ENCODE data around the gene UFSP2. TPM values are rescaled to one million over a fixed set of nuclear protein-coding genes. Genes with fewer than 3 reads are reported as not detected.

The UFSP2 gene
- polyA plus RNA-seq, 1 donor (not counting 4 experiments of a cell fraction or from before 2014, with no cell fraction given) = 41.7 TPM

DNA sequence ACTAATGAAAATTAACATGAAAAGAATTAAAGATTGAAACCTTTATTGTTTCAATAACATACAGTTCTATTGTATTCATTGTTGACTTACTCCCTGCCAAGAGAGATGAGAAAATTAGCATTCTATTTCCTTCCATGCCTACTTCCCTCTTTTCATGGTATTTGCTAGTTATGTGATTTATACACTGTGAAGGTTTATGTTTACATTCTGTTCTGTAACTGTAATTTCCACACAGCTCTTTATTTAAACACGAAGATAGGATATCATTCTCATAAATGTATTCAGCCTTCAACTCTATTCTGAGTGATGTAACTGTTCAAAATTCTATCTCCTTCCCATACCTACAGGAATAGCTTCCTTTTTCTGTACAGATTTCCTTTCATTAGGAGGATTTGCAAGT lies 39.1 kb upstream of the UFSP2 start:
- Histone ChIP-seq H4K20me1 (ENCODE audit: control insufficient read depth, extremely low read depth, insufficient read depth, low read length) (no peaks in the 10 kb centered on the region), H3K4me3 (ENCODE audit: control insufficient read depth in 2 of 3, extremely low read depth in 1 of 3, insufficient read depth in 2 of 3, low read depth in 1 of 3, low read length in 3 of 3) (no peak overlapping the region), H2AFZ (ENCODE audit: control insufficient read depth, low read length) (no peak overlapping the region), H3K4me1 (ENCODE audit: control insufficient read depth, extremely low read depth, insufficient read depth, low read length) (no peaks in the 10 kb centered on the region), H3K9ac (ENCODE audit: control insufficient read depth, extremely low read depth, insufficient read depth, low read length) (no peak overlapping the region), H3K27me3 (ENCODE audit: control insufficient read depth, extremely low read depth, insufficient read depth, low read length) (peaks cover 13% of the 10 kb centered on the region), H3K9me1 (ENCODE audit: control insufficient read depth, extremely low read depth, insufficient read depth, low read length) (no peaks in the 10 kb centered on the region), H3K36me3 (ENCODE audit: control insufficient read depth in 2 of 2, extremely low read depth in 1 of 2, insufficient read depth in 2 of 2, low read length in 2 of 2) (no peaks in the 10 kb centered on the region), H3K27ac (ENCODE audit: control insufficient read depth, insufficient read depth, low read length) (no peak overlapping the region), H3K9me3 (ENCODE audit: control insufficient read depth, low read depth, low read length) (no peaks in the 10 kb centered on the region), H3K79me2 (ENCODE audit: control insufficient read depth, insufficient read depth, low read length) (no peaks in the 10 kb centered on the region), H3K4me2 (ENCODE audit: control insufficient read depth, extremely low read depth, insufficient read depth, low read depth, low read length) (no peak overlapping the region)
- dilution Hi-C loops (cut with MboI; ENCODE audit: extremely low pct_ligation_motif_present, low sequenced_read_pairs) = no loop called here
- TF ChIP-seq CTCF (optimal IDR thresholded peaks at IDR 0.05 in 1 of 3, IDR thresholded peaks at IDR 0.05 in 1 of 3, conservative IDR thresholded peaks at IDR 0.05 in 1 of 3; ENCODE audit: extremely low read depth in 1 of 3, insufficient read depth in 2 of 3, low read length in 3 of 3) (no peak), EZH2 (IDR thresholded peaks at IDR 0.05; ENCODE audit: low read length) (no peak)
- DNase-seq (ENCODE audit: low read depth, low spot score) (no peak), FAIRE-seq (no peak)

DNA sequence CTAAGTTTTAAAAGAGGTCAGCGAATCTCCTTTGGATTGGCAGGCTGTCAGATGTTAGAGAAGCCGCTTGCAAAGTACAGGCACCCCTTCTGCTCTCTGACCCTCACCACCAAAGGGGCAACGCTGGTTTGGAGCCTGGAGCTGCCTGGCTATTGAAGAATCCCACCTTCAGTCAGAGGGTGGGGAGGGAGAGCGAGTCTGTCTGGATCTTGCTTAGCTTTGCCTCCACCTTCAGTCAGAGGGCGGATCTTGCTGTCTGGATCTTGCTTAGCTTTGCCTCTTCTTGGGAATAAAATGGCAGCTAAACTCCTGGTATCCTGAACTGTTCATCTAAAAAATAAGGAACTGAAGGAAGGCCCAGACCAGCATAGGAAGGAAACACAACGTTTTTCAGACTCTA lies 38.4 kb upstream of the UFSP2 start:
- H3K4me2 ChIP-seq (ENCODE audit: control insufficient read depth, extremely low read depth, insufficient read depth, low read depth, low read length) = no peak overlapping the region
- H3K27ac ChIP-seq (ENCODE audit: control insufficient read depth, insufficient read depth, low read length) = no peak overlapping the region
- no peak for DNase-seq (ENCODE audit: low read depth, low spot score)
- no peaks in the 10 kb centered on the region for H3K4me1 ChIP-seq (ENCODE audit: control insufficient read depth, extremely low read depth, insufficient read depth, low read length)
- TF ChIP-seq EZH2 (IDR thresholded peaks at IDR 0.05; ENCODE audit: low read length) = no peak
- no peak for FAIRE-seq
- no peaks in the 10 kb centered on the region for H3K9me1 ChIP-seq (ENCODE audit: control insufficient read depth, extremely low read depth, insufficient read depth, low read length)
- no peaks in the 10 kb centered on the region for H4K20me1 ChIP-seq (ENCODE audit: control insufficient read depth, extremely low read depth, insufficient read depth, low read length)
- no peak overlapping the region for H2AFZ ChIP-seq (ENCODE audit: control insufficient read depth, low read length)
- H3K27me3 ChIP-seq (ENCODE audit: control insufficient read depth, extremely low read depth, insufficient read depth, low read length) = peaks cover 6% of the 10 kb centered on the region
- H3K79me2 ChIP-seq (ENCODE audit: control insufficient read depth, insufficient read depth, low read length) = no peaks in the 10 kb centered on the region
- no peak overlapping the region for H3K9ac ChIP-seq (ENCODE audit: control insufficient read depth, extremely low read depth, insufficient read depth, low read length)
- no peak overlapping the region for H3K4me3 ChIP-seq (ENCODE audit: control insufficient read depth in 2 of 3, extremely low read depth in 1 of 3, insufficient read depth in 2 of 3, low read depth in 1 of 3, low read length in 3 of 3)
- no peaks in the 10 kb centered on the region for H3K9me3 ChIP-seq (ENCODE audit: control insufficient read depth, low read depth, low read length)
- dilution Hi-C loops (cut with MboI; ENCODE audit: extremely low pct_ligation_motif_present, low sequenced_read_pairs) = no loop called here
- H3K36me3 ChIP-seq (ENCODE audit: control insufficient read depth in 2 of 2, extremely low read depth in 1 of 2, insufficient read depth in 2 of 2, low read length in 2 of 2) = no peaks in the 10 kb centered on the region

GRCh38 chr4:185463541-185463940 lies 37.8 kb upstream of the UFSP2 start:
- Histone ChIP-seq H2AFZ (ENCODE audit: control insufficient read depth, low read length) (no peak overlapping the region), H3K27me3 (ENCODE audit: control insufficient read depth, extremely low read depth, insufficient read depth, low read length) (peaks cover 3% of the 10 kb centered on the region), H3K27ac (ENCODE audit: control insufficient read depth, insufficient read depth, low read length) (no peak overlapping the region), H3K36me3 (ENCODE audit: control insufficient read depth in 2 of 2, extremely low read depth in 1 of 2, insufficient read depth in 2 of 2, low read length in 2 of 2) (no peaks in the 10 kb centered on the region), H3K79me2 (ENCODE audit: control insufficient read depth, insufficient read depth, low read length) (no peaks in the 10 kb centered on the region), H3K9me3 (ENCODE audit: control insufficient read depth, low read depth, low read length) (no peaks in the 10 kb centered on the region), H3K4me2 (ENCODE audit: control insufficient read depth, extremely low read depth, insufficient read depth, low read depth, low read length) (no peak overlapping the region), H3K9me1 (ENCODE audit: control insufficient read depth, extremely low read depth, insufficient read depth, low read length) (no peaks in the 10 kb centered on the region), H3K9ac (ENCODE audit: control insufficient read depth, extremely low read depth, insufficient read depth, low read length) (no peak overlapping the region), H3K4me3 (ENCODE audit: control insufficient read depth in 2 of 3, extremely low read depth in 1 of 3, insufficient read depth in 2 of 3, low read depth in 1 of 3, low read length in 3 of 3) (no peak overlapping the region), H3K4me1 (ENCODE audit: control insufficient read depth, extremely low read depth, insufficient read depth, low read length) (no peaks in the 10 kb centered on the region), H4K20me1 (ENCODE audit: control insufficient read depth, extremely low read depth, insufficient read depth, low read length) (no peaks in the 10 kb centered on the region)
- FAIRE-seq (no peak), DNase-seq (ENCODE audit: low read depth, low spot score) (no peak)
- TF ChIP-seq CTCF (optimal IDR thresholded peaks at IDR 0.05 in 1 of 3, IDR thresholded peaks at IDR 0.05 in 1 of 3, conservative IDR thresholded peaks at IDR 0.05 in 1 of 3; ENCODE audit: extremely low read depth in 1 of 3, insufficient read depth in 2 of 3, low read length in 3 of 3) = no peak
- no peak for TF ChIP-seq EZH2 (IDR thresholded peaks at IDR 0.05; ENCODE audit: low read length)
- dilution Hi-C loops (cut with MboI; ENCODE audit: extremely low pct_ligation_motif_present, low sequenced_read_pairs) = no loop called here

All from keratinocyte (primary cell).